Measurements from ENCODE around the gene CCNH. TPM values are rescaled to one million over a fixed set of nuclear protein-coding genes. Genes with fewer than 3 reads are reported as not detected.

Gene CCNH
- total and polyA plus RNA-seq, 9 of the 15 experiments (the other 6 are each of a cell fraction or from before 2014, with no cell fraction given), result 100 to 213 (median 150) TPM

DNA sequence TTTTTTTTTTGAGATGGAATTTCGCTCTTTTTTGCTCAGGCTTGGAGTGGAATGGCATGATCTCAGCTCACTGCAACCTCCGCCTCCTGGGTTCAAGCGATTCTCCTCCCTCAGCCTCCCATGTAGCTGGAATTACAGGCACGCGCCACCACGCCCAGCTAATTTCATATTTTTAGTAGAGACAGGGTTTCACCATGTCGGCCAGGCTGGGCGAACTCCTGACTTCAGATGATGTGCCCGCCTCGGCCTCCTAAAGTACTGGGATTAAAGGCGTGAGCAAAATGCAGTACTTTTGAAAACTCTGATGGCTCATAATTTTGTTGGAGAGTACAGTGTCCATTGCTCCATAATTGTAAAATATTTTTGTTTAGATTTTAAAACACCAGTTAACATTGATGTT is 52.6 kb downstream of the CCNH start:
- Histone ChIP-seq H4K20me1 (replicated peaks; ENCODE audit: control insufficient read depth, insufficient read depth, low read length) (no peaks in the 10 kb centered on the region), H2AFZ (ENCODE audit: low read depth, low read length) (no peak overlapping the region), H3K27me3 (ENCODE audit: control insufficient read depth in 2 of 2, insufficient read depth in 2 of 2, low read length in 2 of 2) (no peaks in the 10 kb centered on the region), H3K4me3 (no peak overlapping the region), H3K9me3 (replicated peaks; ENCODE audit: control insufficient read depth, insufficient read depth, low read depth, low read length) (no peaks in the 10 kb centered on the region), H3K9ac (ENCODE audit: insufficient read depth in 1 of 2, low read depth in 2 of 2, low read length in 2 of 2) (no peak overlapping the region), H3K4me1 (replicated peaks in 1 of 2; ENCODE audit: control insufficient read depth in 2 of 2, insufficient read depth in 2 of 2, low read length in 2 of 2) (no peaks in the 10 kb centered on the region), H3K9me1 (ENCODE audit: control insufficient read depth, insufficient read depth, low read length) (no peaks in the 10 kb centered on the region), H3K27ac (ENCODE audit: extremely low read depth, low read depth, low read length) (no peak overlapping the region), H3K4me2 (ENCODE audit: insufficient read depth, low read length) (no peak overlapping the region), H3K36me3 (ENCODE audit: control insufficient read depth, insufficient read depth, low read length) (peaks cover 51% of the 10 kb centered on the region), H3K79me2 (ENCODE audit: control insufficient read depth, insufficient read depth, low read length) (no peaks in the 10 kb centered on the region)
- intact Hi-C loops (cut with micrococcal nuclease), result no loop called here
- ChIA-PET CTCF (ENCODE audit: low intra/inter-chr PET ratio) (no interaction called here), POLR2A (no interaction called here)
- 91% methylated on average over 11 of the region's 11 CpGs for WGBS (ENCODE audit: insufficient coverage, low coverage, missing lambda C conversion rate)
- DNase-seq (ENCODE audit: extremely low read depth in 1 of 4, low spot score in 3 of 4) (no peak), FAIRE-seq (no peak), ATAC-seq (no peak)
- in situ Hi-C loops (cut with MboI), result no loop called here
- BruUV-seq (replicated peaks), result no TSS peak
- TF ChIP-seq CXXC5 (CRISPR knock-in tag; IDR thresholded peaks at IDR 0.05) (no peak), JUN (IDR thresholded peaks at IDR 0.05; ENCODE audit: borderline replicate concordance, low read depth, low read length) (no peak), JUN (CRISPR knock-in tag; IDR thresholded peaks at IDR 0.05; ENCODE audit: borderline replicate concordance) (no peak), KLF1 (tag; IDR thresholded peaks at IDR 0.05) (no peak), LARP7 (IDR thresholded peaks at IDR 0.05) (no peak), MTA2 (IDR thresholded peaks at IDR 0.05; ENCODE audit: low read depth) (no peak), NCOA1 (IDR thresholded peaks at IDR 0.05; ENCODE audit: low read depth) (no peak), POLR3G (IDR thresholded peaks at IDR 0.05; ENCODE audit: extremely low read depth, insufficient read length, insufficient replicate concordance) (no peak), CBX5 (IDR thresholded peaks at IDR 0.05; ENCODE audit: borderline replicate concordance, low read depth) (no peak), ZNF551 (CRISPR knock-in tag; IDR thresholded peaks at IDR 0.05) (no peak)
- TF ChIP-seq, protein P1, sequence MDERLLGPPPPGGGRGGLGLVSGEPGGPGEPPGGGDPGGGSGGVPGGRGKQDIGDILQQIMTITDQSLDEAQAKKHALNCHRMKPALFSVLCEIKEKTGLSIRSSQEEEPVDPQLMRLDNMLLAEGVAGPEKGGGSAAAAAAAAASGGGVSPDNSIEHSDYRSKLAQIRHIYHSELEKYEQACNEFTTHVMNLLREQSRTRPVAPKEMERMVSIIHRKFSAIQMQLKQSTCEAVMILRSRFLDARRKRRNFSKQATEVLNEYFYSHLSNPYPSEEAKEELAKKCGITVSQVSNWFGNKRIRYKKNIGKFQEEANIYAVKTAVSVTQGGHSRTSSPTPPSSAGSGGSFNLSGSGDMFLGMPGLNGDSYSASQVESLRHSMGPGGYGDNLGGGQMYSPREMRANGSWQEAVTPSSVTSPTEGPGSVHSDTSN (CRISPR knock-in tag; IDR thresholded peaks at IDR 0.05; ENCODE audit: low read depth), result no peak
- TF ChIP-seq, protein P1 (tag; conservative IDR thresholded peaks at IDR 0.05; ENCODE audit: low read depth), result no peak
- TF ChIP-seq, protein P2, sequence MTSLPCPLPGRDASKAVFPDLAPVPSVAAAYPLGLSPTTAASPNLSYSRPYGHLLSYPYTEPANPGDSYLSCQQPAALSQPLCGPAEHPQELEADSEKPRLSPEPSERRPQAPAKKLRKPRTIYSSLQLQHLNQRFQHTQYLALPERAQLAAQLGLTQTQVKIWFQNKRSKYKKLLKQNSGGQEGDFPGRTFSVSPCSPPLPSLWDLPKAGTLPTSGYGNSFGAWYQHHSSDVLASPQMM (CRISPR knock-in tag; IDR thresholded peaks at IDR 0.05), result no peak
- TF ChIP-seq, protein P3, sequence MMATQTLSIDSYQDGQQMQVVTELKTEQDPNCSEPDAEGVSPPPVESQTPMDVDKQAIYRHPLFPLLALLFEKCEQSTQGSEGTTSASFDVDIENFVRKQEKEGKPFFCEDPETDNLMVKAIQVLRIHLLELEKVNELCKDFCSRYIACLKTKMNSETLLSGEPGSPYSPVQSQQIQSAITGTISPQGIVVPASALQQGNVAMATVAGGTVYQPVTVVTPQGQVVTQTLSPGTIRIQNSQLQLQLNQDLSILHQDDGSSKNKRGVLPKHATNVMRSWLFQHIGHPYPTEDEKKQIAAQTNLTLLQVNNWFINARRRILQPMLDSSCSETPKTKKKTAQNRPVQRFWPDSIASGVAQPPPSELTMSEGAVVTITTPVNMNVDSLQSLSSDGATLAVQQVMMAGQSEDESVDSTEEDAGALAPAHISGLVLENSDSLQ (IDR thresholded peaks at IDR 0.05), result no peak

All from K562 (cell line).